ENCODE results near the gene CSNK2A2.

The CSNK2A2 gene

DNA sequence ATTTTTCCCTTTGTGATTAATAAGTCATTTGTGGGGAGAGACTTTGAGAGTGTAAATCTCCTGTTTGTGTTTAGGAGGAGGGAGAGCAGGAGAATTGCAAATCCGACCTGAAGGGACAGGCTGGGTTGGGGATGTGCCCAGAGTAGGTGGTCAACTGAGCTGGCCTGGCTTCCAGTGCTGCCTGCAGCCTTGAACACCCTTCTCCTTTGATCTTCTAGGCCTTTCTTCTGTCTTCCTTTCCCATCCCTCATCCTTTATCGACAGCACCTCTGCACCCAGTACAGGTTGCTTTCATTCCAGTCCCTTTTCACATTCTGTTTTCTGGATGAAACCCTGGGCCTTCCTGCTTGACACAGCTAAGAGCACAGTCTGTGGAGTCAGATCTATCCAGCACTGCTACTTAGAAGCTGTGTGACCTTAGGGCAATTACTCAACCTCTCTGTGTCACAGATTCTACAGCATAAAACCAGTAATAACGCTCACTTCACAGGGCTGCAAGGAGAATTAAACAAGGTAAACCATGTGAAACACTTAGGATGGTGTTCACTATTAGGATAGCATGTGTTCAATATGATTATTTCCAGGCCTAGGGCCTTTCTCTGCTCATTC lies 1.0 kb upstream of the CSNK2A2 start:
- DNase-seq = no peak

- DNase-seq = no peak
Measured at GRCh38 chr16:58197314-58198012, 443 bp downstream of the CSNK2A2 start.

- no peak for DNase-seq
Measured at GRCh38 chr16:58196898-58197313, 1.0 kb downstream of the CSNK2A2 start.

- DNase-seq = no peak
Measured at GRCh38 chr16:58195771-58196170, 2.1 kb downstream of the CSNK2A2 start.

- DNase-seq = no peak
Measured at GRCh38 chr16:58195344-58195743, 2.6 kb downstream of the CSNK2A2 start.

GRCh38 chr16:58194790-58195189 lies 3.1 kb downstream of the CSNK2A2 start:
- no peak for DNase-seq

DNA sequence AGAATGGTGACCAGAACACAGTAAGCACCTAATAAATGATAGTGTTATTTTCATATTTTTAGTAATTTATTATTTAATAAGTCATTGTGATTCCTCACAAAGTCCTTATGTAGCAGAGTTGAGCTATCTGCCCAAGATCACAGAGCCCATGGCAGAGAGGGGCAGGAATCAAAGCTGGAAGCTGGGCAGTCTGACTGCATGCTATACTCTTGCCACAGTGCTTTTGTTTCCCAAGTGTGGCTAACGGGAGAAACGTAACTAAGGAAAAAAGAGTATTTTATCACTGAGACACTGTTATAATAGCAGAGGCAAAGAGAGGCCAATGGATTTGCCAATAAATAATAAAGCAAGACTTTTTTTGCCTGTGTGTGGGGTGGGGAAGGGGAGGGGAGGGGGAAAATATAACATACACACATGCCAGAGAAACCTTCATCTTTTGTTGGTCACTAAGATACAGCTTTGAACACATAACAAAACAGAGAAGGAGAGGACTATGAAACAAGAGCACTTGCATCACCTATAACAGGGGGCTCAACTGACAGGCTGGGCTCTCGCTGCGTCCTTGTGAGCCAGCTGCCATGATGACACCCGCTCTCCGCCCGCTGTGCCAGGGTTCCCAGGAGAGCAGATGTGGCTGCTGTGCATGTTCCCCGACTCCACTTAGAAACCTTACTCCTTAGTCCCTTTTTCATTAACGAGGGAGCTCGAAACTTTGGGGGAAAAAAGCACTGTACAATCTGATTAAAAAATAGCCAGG lies 10.1 kb downstream of the CSNK2A2 start:
- DNase-seq = no peak

- DNase-seq = no peak
Measured at GRCh38 chr16:58187092-58187491, 10.8 kb downstream of the CSNK2A2 start.

DNA sequence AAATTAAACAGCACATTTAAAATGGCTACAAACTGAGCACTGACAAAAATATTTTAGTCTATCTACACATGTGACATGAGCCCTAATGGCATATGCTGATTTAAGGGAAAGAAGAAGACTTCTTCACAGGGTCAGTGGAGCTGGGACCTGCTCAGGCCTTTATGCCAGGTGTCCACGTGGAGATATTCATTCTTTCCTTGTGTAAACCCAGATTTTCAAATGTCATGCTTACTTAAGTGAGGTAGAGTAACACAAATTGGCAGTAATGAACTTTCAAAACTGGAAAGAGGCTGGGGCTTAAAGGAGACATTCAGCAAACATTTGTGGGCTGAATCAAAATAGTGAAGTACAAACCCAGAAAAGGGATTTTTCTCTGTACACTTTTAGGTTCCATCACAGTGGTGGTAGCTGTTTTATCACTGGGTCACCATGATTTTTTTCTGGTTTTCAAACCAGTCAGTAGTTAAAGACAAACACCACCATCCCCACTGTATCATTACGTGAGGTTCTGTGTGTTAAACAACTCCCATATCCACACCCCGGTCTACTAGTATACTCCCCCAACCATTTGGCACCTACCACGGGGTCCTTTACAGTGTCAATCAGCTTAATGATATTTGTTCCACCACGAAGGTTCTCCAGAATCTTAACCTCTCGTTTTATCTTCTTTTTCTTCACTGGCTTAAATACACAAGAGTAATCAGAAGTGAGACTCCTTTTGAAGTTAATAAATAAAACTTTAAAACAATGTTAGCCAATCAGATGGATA lies 11.5 kb downstream of the CSNK2A2 start:
- no peak for DNase-seq

- no peak for DNase-seq
Measured at GRCh38 chr16:58177353-58177710, 20.6 kb downstream of the CSNK2A2 start.

GRCh38 chr16:58176608-58177352 lies 21.1 kb downstream of the CSNK2A2 start:
- DNase-seq = no peak

DNA sequence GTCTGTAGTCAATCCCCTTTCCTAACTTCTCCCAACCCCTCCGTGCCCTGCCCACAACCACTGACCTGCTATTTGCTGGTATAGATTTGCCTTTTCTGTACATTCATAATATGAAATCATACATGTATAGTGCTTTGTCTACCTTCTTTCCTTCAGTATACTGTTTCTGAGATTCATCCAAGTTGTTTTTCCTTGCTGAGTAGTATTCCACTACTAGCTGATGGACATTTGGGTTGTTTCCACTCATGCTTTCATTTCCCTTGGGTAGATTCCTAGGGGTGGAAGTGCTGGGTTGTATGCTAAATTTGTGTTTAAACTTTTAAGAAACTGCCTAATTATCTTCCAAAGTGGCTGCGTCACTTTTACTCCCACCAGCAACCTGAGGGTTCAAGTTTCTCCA lies 27.7 kb downstream of the CSNK2A2 start:
- no peak for DNase-seq

GRCh38 chr16:58160855-58161254 lies 37.1 kb downstream of the CSNK2A2 start:
- DNase-seq = no peak

GRCh38 chr16:58158725-58159124 lies 39.2 kb downstream of the CSNK2A2 start:
- DNase-seq = no peak

GRCh38 chr16:58157951-58158540 lies 39.9 kb downstream of the CSNK2A2 start:
- no peak for DNase-seq

- DNase-seq = no peak
Measured at GRCh38 chr16:58157239-58157638, 40.7 kb downstream of the CSNK2A2 start.

GRCh38 chr16:58155839-58156238 lies 42.1 kb downstream of the CSNK2A2 start:
- no peak for DNase-seq

DNA sequence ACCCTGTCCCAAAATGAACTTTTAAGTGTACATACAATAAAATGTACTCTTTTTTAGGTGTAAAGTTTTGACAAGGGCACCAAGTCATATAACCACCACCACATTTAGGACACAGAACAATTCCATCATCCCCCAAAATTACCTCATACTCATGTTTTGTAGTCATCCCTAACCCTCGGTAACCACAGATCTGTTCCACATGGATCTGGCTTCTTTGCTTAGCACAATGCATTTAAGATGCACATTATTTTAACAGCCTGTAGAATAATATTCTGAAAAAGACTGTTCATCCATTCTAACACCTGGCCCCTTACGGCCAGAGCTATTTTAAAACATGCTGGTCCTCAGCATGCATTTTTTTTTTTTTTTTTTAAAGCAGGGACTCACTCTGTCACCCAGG lies 43.6 kb downstream of the CSNK2A2 start:
- no peak for DNase-seq

GRCh38 chr16:58152246-58152868 lies 45.5 kb downstream of the CSNK2A2 start:
- DNase-seq = no peak

DNA sequence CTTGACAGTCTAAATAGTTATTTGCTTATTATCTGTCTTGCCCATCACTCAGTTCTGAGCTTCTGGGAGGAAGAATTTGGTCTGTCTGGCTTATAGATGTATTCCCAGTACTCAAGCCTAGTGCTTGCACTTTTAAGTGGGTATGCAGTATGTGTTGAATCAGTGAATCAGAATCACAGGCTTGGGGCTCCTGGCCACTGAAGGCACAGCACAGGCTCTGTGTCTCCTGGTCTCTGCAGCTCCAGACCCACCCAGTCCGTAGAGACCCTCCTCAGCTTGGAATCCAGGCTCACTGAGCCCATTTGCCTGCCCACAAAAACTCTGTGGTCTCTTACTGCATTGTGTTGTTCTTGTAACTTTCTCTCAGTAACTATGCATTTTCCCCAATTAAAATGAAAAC lies 49.4 kb downstream of the CSNK2A2 start:
- DNase-seq = no peak

DNA sequence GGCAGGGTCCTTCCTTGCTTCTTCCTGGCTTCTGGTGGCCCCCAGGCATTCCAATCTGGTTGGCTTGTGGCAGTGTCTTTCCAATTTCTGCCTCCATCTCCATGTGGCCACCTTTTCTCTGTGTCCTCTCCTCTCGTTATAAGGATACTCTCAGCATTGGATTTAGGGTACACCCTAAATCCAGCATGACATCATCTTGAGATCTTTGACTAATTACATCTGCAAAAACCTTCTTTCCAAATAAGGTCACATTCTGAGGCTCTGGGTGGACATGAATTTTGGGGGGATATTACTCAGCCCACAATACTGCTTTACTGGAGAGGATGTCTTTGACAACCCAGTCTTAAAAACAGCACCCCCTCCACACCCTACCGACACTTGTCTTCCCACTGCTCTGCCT lies 49.8 kb downstream of the CSNK2A2 start:
- no peak for DNase-seq

DNA sequence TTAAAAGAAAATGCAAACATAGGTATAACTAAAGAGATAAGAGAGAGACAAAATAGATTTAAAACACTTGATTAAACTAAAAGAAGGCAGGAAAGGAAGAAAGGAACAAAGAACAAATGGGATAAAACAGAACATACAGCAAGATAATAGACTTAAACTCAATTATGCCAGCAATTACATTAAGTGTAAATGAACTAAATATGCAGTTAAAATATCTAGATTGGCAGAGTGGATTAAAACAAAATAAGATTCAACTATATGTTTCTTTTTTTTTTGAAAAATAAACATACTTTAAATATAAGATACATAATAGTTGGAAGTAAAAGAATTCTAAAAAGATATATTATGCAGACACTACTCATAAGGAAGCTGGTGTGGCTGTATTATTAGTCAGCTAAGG lies 59.1 kb downstream of the CSNK2A2 start:
- no peak for DNase-seq
